GM23248 (cell line): ENCODE results near the gene CTAG1A. TPM values are rescaled to one million over a fixed set of nuclear protein-coding genes. Genes with fewer than 3 reads are reported as not detected.

Source experiments
- DNase-seq: peaks from one replicate; pipeline ENCODE4 v3.0.0-alpha.2; 2015
- H2AFZ ChIP-seq: fragments of 200-600 bp; sonication (generic); 2 replicates; pipeline ENCODE4 v1.6.1; 2016; ENCODE audit warnings: antibody characterized with exemption
- H3F3A ChIP-seq: fragments of 200-600 bp; sonication (generic); 2 replicates; pipeline ENCODE4 v1.6.1; 2016; ENCODE audit warnings: mild to moderate bottlenecking, antibody characterized with exemption, mixed run types; ENCODE audit not compliant: insufficient read depth
- H3K27ac ChIP-seq: fragments of 200-600 bp; sonication (generic); 2 replicates; pipeline ENCODE4 v1.5.1; 2016; ENCODE audit warnings: mild to moderate bottlenecking
- H3K27me3 ChIP-seq: fragments of 200-600 bp; sonication (generic); replicated peaks from 2 replicates; pipeline ENCODE4 v1.6.1; 2016; ENCODE audit warnings: mild to moderate bottlenecking; ENCODE audit not compliant: insufficient read depth
- H3K36me3 ChIP-seq: fragments of 200-600 bp; sonication (generic); 2 replicates; pipeline ENCODE4 v1.6.1; 2016; ENCODE audit warnings: low read depth, mild to moderate bottlenecking
- H3K4me1 ChIP-seq: fragments of 200-600 bp; sonication (generic); 2 replicates; pipeline ENCODE4 v1.6.1; 2016; ENCODE audit warnings: mild to moderate bottlenecking; ENCODE audit not compliant: insufficient read depth
- H3K4me2 ChIP-seq: fragments of 200-600 bp; sonication (generic); one replicate; pipeline ENCODE4 v1.6.1; 2016; ENCODE audit warnings: mild to moderate bottlenecking; ENCODE audit not compliant: unreplicated experiment
- H3K4me3 ChIP-seq: fragments of 200-600 bp; sonication (generic); 2 replicates; pipeline ENCODE4 v1.5.1; 2016; ENCODE audit warnings: mild to moderate bottlenecking
- H3K79me2 ChIP-seq: fragments of 200-600 bp; sonication (generic); 2 replicates; pipeline ENCODE4 v1.6.1; 2016; ENCODE audit warnings: mild to moderate bottlenecking; ENCODE audit not compliant: insufficient read depth
- H3K9ac ChIP-seq: fragments of 200-600 bp; sonication (generic); 2 replicates; pipeline ENCODE4 v1.6.1; 2016; ENCODE audit warnings: mild to moderate bottlenecking
- H3K9me2 ChIP-seq: fragments of 200-600 bp; sonication (generic); 2 replicates; pipeline ENCODE4 v1.6.1; 2016; ENCODE audit warnings: mixed run types, mild to moderate bottlenecking, moderate library complexity; ENCODE audit not compliant: insufficient read depth
- H3K9me3 ChIP-seq: fragments of 200-600 bp; sonication (generic); one replicate; pipeline ENCODE4 v1.6.1; 2017; ENCODE audit warnings: low read depth
- H4K20me1 ChIP-seq: fragments of 200-600 bp; sonication (generic); 2 replicates; pipeline ENCODE4 v1.6.0; 2016; ENCODE audit not compliant: insufficient read depth
- EZH2 ChIP-seq: fragments of 200-600 bp; sonication (generic); IDR thresholded peaks from 2 replicates; pipeline ENCODE4 v1.6.1; 2018; ENCODE audit warnings: antibody characterized with exemption, mild to moderate bottlenecking; ENCODE audit not compliant: insufficient read depth, poor library complexity, severe bottlenecking
- EZH2phosphoT487 ChIP-seq: fragments of 200-600 bp; sonication (generic); IDR thresholded peaks from 2 replicates; pipeline ENCODE4 v1.6.1; 2018; ENCODE audit warnings: antibody characterized with exemption, moderate library complexity, mild to moderate bottlenecking, low read depth; ENCODE audit not compliant: insufficient read depth
- WGBS, 2 experiments: methylation state at CpG; one replicate each; pipeline ENCODE4 v1.1.6; 2015 to 2017; ENCODE audit warnings: low lambda C conversion rate in 2 of 2, low coverage in 1 of 2; ENCODE audit errors: missing lambda C conversion rate in 2 of 2; 5-methylcytosine and 5-hydroxymethylcytosine counted together
- in situ Hi-C: fragments of 300-500 bp; cut with MboI; formaldehyde crosslinking; loops from 2 replicates; pipeline ENCODE4 v1.15.0; 2020
- polyA plus RNA-seq: library from polyadenylated mRNA; unstranded; fragments of >200 nt; fragmentation: Nextera tagmentation; extraction: Ambion mirVana; gene quantifications from 2 replicates; pipeline ENCODE4 v1.2.1, GENCODE V29; 2016
- total RNA-seq: library from RNA; depleted of rRNA; stranded (reverse); fragments of >200 nt; shearing (Covaris generic); gene quantifications from 2 replicates; pipeline ENCODE4 v1.2.3, GENCODE V29; 2014

Gene CTAG1A
- total and polyA plus RNA-seq, 2 experiments from 2014 or later = not detected

DNA sequence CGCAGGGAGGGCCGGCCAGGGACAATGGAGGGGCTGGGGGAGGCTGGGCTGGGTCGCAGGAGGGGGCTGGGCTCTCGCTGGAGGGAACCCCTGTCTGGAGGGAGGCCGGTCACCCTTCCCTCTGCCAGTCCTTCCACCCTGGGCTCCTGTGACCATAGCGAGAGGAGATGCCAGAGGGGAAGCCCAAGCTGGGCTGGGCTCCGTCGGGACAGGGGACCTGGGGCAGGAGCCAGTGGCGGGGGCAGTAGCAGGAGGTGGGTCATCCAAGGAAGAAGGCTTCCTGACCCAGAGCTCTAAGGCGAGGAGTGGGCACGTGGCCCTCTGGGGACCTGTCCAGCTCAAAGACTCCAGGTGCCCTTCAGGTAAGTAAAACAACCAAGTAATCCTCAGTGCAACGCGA is 17.3 kb downstream of the CTAG1A start:
- Histone ChIP-seq H3K9ac (no peak overlapping the region), H3F3A (peaks cover 8% of the 10 kb centered on the region; the same call in 1 of the 2 replicates), H3K4me1 (peaks cover 22% of the 10 kb centered on the region), H3K27ac (no peak overlapping the region), H3K79me2 (no peaks in the 10 kb centered on the region), H3K9me2 (no peaks in the 10 kb centered on the region), H3K27me3 (no peaks in the 10 kb centered on the region), H3K36me3 (no peaks in the 10 kb centered on the region), H3K4me3 (no peak overlapping the region), H2AFZ (no peak overlapping the region), H3K9me3 (no peaks in the 10 kb centered on the region), H4K20me1 (no peaks in the 10 kb centered on the region), H3K4me2 (no peak overlapping the region)
- 72 to 85% methylated on average over 8 to 10 of the region's 13 CpGs for WGBS, 2 experiments
- in situ Hi-C loops = no loop called here
- DNase-seq = no peak
- TF ChIP-seq EZH2phosphoT487 (no peak), EZH2 (no peak)

DNA sequence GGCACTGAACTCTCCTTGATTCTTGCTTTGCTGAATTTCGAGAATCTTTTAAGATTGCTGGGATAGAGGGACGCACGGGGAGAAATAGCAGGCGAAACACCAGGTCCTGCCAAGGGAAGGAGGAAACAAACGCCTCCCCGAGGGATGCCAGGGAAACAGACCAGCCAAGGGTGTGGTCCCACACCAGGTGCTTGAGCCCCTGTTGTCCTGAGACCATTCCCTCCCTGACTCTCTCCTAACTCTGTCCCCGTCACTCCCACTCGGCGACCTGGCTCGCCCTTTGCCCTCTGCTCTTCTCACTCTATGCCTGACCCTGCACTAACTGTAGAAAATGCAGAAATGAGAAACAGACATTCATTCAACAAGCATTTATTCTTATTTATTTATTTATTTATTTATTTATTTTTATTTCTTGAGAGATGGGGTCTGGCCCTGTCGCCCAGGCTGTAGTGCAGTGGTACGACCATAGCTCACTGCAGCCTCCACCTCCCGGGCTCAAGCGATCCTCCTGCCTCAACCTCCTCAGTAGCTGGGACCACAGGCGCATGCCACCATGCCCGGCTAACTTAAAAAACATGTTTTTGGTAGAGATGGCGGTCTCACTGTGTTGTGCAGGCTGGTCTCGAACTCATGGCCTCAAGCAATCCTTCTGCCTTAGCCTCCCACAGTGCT is 18.0 kb downstream of the CTAG1A start:
- no peak overlapping the region for H3K4me2 ChIP-seq
- no peak overlapping the region for H3K27ac ChIP-seq
- H3K9me3 ChIP-seq = no peaks in the 10 kb centered on the region
- TF ChIP-seq EZH2phosphoT487 (no peak), EZH2 (no peak)
- H3K27me3 ChIP-seq = no peaks in the 10 kb centered on the region
- H3F3A ChIP-seq = peaks cover 8% of the 10 kb centered on the region; the same call in 1 of the 2 replicates
- H2AFZ ChIP-seq = no peak overlapping the region
- no peaks in the 10 kb centered on the region for H3K79me2 ChIP-seq
- 82 to 83% methylated on average over 14 to 18 of the region's 18 CpGs for WGBS, 2 experiments
- H3K4me3 ChIP-seq = no peak overlapping the region
- no peaks in the 10 kb centered on the region for H3K9me2 ChIP-seq
- no peak overlapping the region for H3K9ac ChIP-seq
- no peaks in the 10 kb centered on the region for H4K20me1 ChIP-seq
- peaks cover 22% of the 10 kb centered on the region for H3K4me1 ChIP-seq
- in situ Hi-C loops = no loop called here
- no peak for DNase-seq
- H3K36me3 ChIP-seq = no peaks in the 10 kb centered on the region

DNA sequence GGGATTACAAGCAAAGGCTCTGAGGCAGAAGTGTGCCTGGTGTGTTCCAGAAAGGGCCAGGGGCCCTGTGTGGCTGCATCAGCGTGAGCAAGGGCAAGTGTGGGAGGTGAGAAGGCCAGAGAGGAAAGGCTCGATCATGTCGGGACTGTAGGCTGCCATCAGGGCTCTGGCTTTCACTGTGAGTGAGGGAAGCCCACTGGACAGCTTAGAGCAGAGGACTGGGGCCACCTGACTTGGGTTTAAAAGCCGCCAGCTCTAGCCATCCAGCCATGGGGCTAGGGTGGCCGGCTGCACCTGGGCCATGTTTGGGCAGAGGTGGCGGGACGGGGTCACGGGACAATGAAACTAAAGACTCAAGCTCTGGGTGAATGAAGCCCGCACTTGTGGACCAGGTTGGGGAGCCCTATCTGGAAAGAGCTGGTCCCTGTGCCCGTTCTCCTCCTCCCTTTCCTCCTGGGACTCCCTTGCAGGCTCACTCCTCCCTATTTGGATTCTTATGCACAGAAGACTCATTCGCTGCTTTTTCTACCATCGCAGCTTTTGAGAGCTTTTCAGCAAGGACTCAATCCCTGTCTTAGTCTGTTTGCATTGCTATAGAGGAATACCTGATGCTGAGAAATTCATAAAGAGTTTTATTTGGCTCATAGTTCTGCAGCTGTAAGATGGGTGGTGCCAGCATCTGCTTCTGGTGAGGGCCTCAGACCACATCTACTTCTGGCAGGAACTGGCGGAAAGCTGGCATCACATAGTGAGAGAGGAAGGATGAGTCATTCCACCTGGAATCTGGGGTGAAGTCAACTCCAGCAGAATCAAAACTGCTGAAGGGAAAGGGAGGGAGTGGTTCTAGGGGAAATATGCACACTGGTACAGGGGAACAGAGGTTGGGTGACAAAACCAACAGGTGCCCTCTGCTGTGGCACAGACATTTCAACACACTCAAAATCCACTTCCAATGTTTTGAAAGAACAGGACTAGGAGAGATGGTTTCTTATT is 18.8 kb downstream of the CTAG1A start:
- H3K27me3 ChIP-seq = no peaks in the 10 kb centered on the region
- no peak overlapping the region for H3K27ac ChIP-seq
- DNase-seq = peak; percentile 85
- no peak for TF ChIP-seq EZH2phosphoT487
- no peak for TF ChIP-seq EZH2
- WGBS, 2 experiments = 51 to 60% methylated on average over 8 to 11 of the region's 13 CpGs
- H3K79me2 ChIP-seq = no peaks in the 10 kb centered on the region
- H3K36me3 ChIP-seq = no peaks in the 10 kb centered on the region
- H3K4me3 ChIP-seq = no peak overlapping the region
- no peaks in the 10 kb centered on the region for H3K9me2 ChIP-seq
- H3F3A ChIP-seq = peaks cover 8% of the 10 kb centered on the region; the same call in 1 of the 2 replicates
- no peak overlapping the region for H3K4me2 ChIP-seq
- H3K9me3 ChIP-seq = no peaks in the 10 kb centered on the region
- in situ Hi-C loops = no loop called here
- no peak overlapping the region for H3K9ac ChIP-seq
- no peaks in the 10 kb centered on the region for H4K20me1 ChIP-seq
- no peak overlapping the region for H2AFZ ChIP-seq
- peaks cover 22% of the 10 kb centered on the region for H3K4me1 ChIP-seq

DNA sequence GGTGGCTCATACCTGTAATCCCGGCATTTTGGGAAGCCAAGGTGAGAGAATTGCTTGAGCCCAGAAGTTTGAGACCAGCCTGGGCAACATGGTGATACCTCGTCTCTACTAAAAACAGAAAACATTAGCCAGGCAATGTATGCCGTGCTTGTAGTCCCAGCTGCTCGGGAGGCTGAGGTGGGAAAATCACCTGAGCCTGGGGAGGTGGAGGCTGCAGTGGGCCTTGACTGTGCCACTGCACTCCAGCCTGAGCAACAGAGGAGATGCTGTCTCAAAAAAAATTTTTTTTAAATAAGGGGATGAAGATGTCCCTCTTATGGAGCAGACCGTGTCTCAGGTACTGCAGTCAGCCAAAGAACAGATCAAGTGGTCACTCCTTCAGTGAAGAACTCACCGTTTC is 20.6 kb downstream of the CTAG1A start:
- no peak overlapping the region for H3K9ac ChIP-seq
- peaks cover 21% of the 10 kb centered on the region for H3K4me1 ChIP-seq
- in situ Hi-C loops = no loop called here
- no peaks in the 10 kb centered on the region for H3K9me2 ChIP-seq
- H3K79me2 ChIP-seq = no peaks in the 10 kb centered on the region
- no peak overlapping the region for H3K27ac ChIP-seq
- no peak for DNase-seq
- H4K20me1 ChIP-seq = no peaks in the 10 kb centered on the region
- TF ChIP-seq EZH2phosphoT487 (no peak), EZH2 (no peak)
- no peaks in the 10 kb centered on the region for H3K27me3 ChIP-seq
- no peak overlapping the region for H2AFZ ChIP-seq
- WGBS, 2 experiments = 61 to 62% methylated on average over 3 to 6 of the region's 6 CpGs
- no peaks in the 10 kb centered on the region for H3K36me3 ChIP-seq
- H3K4me2 ChIP-seq = no peak overlapping the region
- H3K4me3 ChIP-seq = no peak overlapping the region
- peaks cover 8% of the 10 kb centered on the region; the same call in 1 of the 2 replicates for H3F3A ChIP-seq
- no peaks in the 10 kb centered on the region for H3K9me3 ChIP-seq
